ENCODE measurements around the gene ITPRID2. TPM values are rescaled to one million over a fixed set of nuclear protein-coding genes. Genes with fewer than 3 reads are reported as not detected.
A peak's percentile ranks its signal among the peaks of the same experiment; 100 is the strongest.

The ITPRID2 gene
- total and polyA plus RNA-seq, 7 donors: 31.6 to 73.3 (median 56.4) TPM

DNA sequence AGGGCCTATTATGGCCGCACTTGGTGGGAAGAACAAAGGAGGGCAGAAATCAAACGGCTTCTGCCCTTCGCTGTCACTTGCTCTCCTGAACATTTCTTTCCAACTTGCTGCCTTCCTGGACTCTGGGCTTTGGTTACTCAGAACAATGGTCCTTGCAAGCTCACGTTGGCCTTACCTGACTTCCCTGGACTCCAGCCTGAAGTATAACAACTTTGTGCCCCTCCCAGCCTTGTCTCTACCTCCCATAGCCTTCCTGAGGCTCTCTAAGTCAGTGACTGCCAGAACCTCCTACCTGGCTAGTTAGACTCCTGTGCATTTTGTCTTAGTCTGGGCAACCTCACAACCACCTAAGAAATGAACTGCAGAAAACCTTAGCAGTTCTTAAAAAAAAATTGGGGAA, 30.2 kb upstream of the ITPRID2 start:
- intact Hi-C loops (cut with DNase I): no loop called here
- TF ChIP-seq, protein P1, sequence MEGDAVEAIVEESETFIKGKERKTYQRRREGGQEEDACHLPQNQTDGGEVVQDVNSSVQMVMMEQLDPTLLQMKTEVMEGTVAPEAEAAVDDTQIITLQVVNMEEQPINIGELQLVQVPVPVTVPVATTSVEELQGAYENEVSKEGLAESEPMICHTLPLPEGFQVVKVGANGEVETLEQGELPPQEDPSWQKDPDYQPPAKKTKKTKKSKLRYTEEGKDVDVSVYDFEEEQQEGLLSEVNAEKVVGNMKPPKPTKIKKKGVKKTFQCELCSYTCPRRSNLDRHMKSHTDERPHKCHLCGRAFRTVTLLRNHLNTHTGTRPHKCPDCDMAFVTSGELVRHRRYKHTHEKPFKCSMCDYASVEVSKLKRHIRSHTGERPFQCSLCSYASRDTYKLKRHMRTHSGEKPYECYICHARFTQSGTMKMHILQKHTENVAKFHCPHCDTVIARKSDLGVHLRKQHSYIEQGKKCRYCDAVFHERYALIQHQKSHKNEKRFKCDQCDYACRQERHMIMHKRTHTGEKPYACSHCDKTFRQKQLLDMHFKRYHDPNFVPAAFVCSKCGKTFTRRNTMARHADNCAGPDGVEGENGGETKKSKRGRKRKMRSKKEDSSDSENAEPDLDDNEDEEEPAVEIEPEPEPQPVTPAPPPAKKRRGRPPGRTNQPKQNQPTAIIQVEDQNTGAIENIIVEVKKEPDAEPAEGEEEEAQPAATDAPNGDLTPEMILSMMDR (IDR thresholded peaks at IDR 0.05): no peak
- 69 to 76% (median 72%) methylated on average over 4 of the region's 4 CpGs for WGBS, 3 donors

DNA sequence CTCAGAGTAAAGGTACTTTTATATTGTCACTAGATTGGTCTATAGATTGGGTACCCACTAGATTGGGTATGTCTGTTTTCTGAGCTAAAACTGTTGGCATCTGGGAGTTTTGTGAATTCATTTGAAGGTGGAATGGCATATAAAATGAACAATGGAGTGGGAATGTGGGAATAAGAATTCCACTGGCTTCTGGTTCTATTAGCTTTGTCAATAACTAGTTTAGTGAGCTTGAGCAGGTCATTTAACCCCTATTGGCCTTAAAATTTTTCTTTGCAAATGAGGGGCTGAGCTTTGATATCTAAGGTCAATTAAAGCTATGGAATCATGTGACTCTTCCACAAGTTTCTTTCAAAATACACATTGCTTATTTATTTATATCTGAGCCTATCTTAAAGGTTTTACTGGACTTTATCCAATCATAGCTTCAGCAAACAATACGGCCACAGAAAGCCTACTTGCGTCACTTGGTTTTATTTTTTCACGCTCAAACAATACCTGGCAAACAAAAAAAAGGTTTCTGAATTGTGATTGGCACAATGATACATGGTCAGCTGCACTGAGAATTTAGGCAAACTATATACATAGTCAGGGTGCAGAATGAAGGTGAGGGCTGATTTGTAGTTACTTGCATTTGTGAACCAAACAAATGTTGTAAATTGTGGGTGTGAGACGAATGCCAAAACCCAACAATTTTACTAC, 28.8 kb upstream of the ITPRID2 start:
- H3K4me3 ChIP-seq: no peak overlapping the region
- no peak for ATAC-seq
- DNase-seq: no peak
- TF ChIP-seq, protein P1 (IDR thresholded peaks at IDR 0.05): no peak
- no peaks in the 10 kb centered on the region for H3K36me3 ChIP-seq (ENCODE audit: insufficient read depth in 1 of 2, low read depth in 1 of 2)
- H3K9me3 ChIP-seq: no peaks in the 10 kb centered on the region
- no peak overlapping the region for H3K27ac ChIP-seq
- intact Hi-C loops (cut with DNase I): no loop called here
- no peaks in the 10 kb centered on the region for H3K27me3 ChIP-seq (ENCODE audit: insufficient read depth in 3 of 3, low read length in 2 of 3)
- WGBS, 3 donors: 84 to 89% (median 86%) methylated on average over 4 of the region's 4 CpGs
- no peaks in the 10 kb centered on the region for H3K4me1 ChIP-seq

More for the DNA sequence above, 30.2 kb upstream of the ITPRID2 start:
- H3K36me3 ChIP-seq (ENCODE audit: insufficient read depth in 1 of 2, low read depth in 1 of 2): no peaks in the 10 kb centered on the region
- H3K27me3 ChIP-seq (ENCODE audit: insufficient read depth in 3 of 3, low read length in 2 of 3): no peaks in the 10 kb centered on the region
- DNase-seq (no peak), ATAC-seq (no peak)
- no peaks in the 10 kb centered on the region for H3K9me3 ChIP-seq
- H3K4me1 ChIP-seq: no peaks in the 10 kb centered on the region
- H3K27ac ChIP-seq: no peak overlapping the region
- H3K4me3 ChIP-seq: no peak overlapping the region

DNA sequence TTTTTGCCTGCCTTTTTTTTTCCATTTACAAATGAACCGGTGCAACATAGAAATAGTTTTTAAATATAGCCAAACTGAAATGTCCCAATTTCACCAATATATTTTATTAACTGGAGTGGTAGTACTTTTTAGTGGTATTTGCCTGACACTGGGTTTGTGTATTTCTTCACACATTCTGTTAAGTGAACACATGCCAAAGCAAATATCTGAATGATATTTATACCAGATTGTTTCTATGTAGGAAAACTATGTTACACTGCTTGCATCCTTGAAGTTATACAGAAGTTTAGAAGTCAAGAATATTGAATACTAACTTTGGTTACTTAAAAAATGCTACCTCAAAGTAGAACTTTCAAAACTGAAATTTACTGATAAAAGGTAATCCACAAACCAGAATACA, 19.4 kb upstream of the ITPRID2 start:
- no peak overlapping the region for H3K4me3 ChIP-seq
- H3K36me3 ChIP-seq (ENCODE audit: insufficient read depth in 1 of 2, low read depth in 1 of 2): no peaks in the 10 kb centered on the region
- no peak for ATAC-seq
- peaks cover 0 to 2% (median 0%) of the 10 kb centered on the region in 3 donors for H3K27me3 ChIP-seq (ENCODE audit: insufficient read depth in 3 of 3, low read length in 2 of 3)
- no peaks in the 10 kb centered on the region for H3K9me3 ChIP-seq
- 73 to 82% (median 76%) methylated on average over 1 of the region's 1 CpG for WGBS, 3 donors
- intact Hi-C loops (cut with DNase I): no loop called here
- TF ChIP-seq, protein P1 (IDR thresholded peaks at IDR 0.05): no peak
- no peak for DNase-seq
- no peaks in the 10 kb centered on the region for H3K4me1 ChIP-seq
- H3K27ac ChIP-seq: no peak overlapping the region

DNA sequence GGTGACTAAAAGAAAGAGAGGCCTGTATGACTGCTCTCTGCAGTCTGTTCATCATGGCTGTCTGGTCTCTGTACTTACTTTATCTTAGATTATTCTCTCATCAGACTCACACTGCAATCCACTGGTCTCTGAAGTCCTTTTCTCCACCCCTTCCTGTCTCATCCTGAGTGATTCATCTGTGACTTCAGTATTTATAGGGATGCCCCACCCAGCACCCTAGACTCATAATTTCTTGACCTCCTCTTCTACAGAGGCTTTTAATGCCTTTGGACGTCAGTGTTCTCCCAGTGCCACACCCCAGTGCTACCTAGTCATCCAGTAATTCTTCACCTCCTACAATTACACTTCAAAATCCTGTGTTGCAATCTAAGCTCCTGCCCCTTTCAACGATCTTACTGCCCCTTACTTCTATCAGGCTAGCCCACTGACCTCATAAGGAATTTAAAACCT, 14.9 kb upstream of the ITPRID2 start:
- no peak for DNase-seq
- TF ChIP-seq, protein P1 (IDR thresholded peaks at IDR 0.05): no peak

More for the DNA sequence above, 14.9 kb upstream of the ITPRID2 start:
- WGBS, 3 donors: 20 to 46% (median 26%) methylated on average over 2 of the region's 2 CpGs
- Histone ChIP-seq H3K4me1 (no peaks in the 10 kb centered on the region), H3K27ac (no peak overlapping the region), H3K27me3 (ENCODE audit: insufficient read depth in 3 of 3, low read length in 2 of 3) (peaks cover 0 to 2% (median 0%) of the 10 kb centered on the region in 3 donors), H3K9me3 (no peaks in the 10 kb centered on the region), H3K36me3 (ENCODE audit: insufficient read depth in 1 of 2, low read depth in 1 of 2) (no peaks in the 10 kb centered on the region), H3K4me3 (no peak overlapping the region)
- intact Hi-C loops (cut with DNase I): no loop called here
- peak in 1 of 4 donors; percentile 71 for ATAC-seq
